Rectal smooth muscle tissue (tissue), 1 donor: ENCODE results near the gene ELAPOR1.
A peak's percentile ranks its signal among the peaks of the same experiment; 100 is the strongest.

ENCODE experiments used
- H3K27ac ChIP-seq: one replicate; pipeline ENCODE4 v1.7.0; 2013; ENCODE audit warnings: low read depth, low read length, inconsistent platforms
- H3K27me3 ChIP-seq: one replicate; pipeline ENCODE4 v1.7.0; 2013; ENCODE audit warnings: low read length; ENCODE audit not compliant: control insufficient read depth, insufficient read depth
- H3K36me3 ChIP-seq: one replicate; pipeline ENCODE4 v1.7.0; 2013; ENCODE audit warnings: low read length; ENCODE audit not compliant: control insufficient read depth, insufficient read depth
- H3K4me1 ChIP-seq: one replicate; pipeline ENCODE4 v1.7.0; 2013; ENCODE audit warnings: low read length; ENCODE audit not compliant: control insufficient read depth, insufficient read depth
- H3K4me3 ChIP-seq: one replicate; pipeline ENCODE4 v1.7.0; 2013; ENCODE audit warnings: low read length
- H3K9ac ChIP-seq: one replicate; pipeline ENCODE4 v1.7.0; 2013; ENCODE audit warnings: low read length

ELAPOR1 gene, protein sequence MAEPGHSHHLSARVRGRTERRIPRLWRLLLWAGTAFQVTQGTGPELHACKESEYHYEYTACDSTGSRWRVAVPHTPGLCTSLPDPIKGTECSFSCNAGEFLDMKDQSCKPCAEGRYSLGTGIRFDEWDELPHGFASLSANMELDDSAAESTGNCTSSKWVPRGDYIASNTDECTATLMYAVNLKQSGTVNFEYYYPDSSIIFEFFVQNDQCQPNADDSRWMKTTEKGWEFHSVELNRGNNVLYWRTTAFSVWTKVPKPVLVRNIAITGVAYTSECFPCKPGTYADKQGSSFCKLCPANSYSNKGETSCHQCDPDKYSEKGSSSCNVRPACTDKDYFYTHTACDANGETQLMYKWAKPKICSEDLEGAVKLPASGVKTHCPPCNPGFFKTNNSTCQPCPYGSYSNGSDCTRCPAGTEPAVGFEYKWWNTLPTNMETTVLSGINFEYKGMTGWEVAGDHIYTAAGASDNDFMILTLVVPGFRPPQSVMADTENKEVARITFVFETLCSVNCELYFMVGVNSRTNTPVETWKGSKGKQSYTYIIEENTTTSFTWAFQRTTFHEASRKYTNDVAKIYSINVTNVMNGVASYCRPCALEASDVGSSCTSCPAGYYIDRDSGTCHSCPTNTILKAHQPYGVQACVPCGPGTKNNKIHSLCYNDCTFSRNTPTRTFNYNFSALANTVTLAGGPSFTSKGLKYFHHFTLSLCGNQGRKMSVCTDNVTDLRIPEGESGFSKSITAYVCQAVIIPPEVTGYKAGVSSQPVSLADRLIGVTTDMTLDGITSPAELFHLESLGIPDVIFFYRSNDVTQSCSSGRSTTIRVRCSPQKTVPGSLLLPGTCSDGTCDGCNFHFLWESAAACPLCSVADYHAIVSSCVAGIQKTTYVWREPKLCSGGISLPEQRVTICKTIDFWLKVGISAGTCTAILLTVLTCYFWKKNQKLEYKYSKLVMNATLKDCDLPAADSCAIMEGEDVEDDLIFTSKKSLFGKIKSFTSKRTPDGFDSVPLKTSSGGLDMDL

DNA sequence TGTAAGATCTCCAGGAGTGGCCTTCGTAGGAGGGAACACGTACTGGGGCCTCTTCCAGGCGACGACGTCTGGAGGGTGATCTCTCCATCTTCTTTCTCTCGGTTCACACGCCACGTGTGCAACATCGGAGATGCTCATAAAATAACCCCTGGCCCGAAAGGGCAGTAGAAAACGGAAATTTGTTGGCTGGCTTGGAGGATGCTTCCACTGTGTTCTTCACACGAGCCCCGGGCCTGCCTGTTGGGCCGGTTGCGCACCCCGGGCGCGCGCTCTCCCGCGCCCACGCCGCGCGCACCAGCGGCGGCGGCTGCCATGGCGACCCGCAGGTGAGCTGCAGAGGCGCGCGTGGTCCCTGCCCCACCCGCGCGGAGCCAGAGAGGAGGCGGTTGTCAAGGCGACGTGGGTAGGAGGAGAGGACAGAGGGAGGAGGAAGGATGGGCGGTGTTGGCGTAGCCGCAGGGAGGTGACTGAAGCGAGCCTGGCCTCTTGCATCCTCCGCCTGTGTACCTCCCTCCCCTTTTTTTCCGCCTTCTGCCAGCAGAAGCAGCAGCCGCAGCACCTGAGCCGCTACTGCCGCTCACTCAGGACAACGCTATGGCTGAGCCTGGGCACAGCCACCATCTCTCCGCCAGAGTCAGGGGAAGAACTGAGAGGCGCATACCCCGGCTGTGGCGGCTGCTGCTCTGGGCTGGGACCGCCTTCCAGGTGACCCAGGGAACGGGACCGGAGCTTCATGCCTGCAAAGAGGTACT lies at the start of gene ELAPOR1:
Gene ELAPOR1 (plus strand): TSS at position 526 of the 752 bp plus-strand sequence. CDS start 69 bp downstream, at position 595.
- no peak within 1 kb of the TSS for H3K9ac ChIP-seq
- H3K36me3 ChIP-seq = no peaks in the 10 kb centered on the region
- peaks cover 7% of the 10 kb centered on the region for H3K27me3 ChIP-seq

DNA sequence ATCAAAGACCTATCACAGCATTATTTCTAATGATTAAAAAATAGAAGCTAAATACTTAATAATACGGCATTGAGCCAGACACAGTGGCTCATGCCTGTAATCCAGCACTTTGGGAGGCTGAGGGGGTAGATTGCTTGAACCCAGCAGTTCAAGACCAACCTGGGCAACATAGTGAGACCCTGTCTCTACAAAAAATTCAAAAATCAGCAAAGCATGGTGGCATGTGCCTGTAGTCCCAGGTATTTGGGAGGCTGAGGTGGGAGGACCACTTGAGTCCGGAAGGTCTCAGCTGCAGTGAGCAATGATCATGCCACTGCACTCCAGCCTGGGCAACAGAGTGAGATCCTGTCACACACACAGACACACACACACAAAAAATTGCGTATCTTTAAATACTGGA lies 48.8 kb upstream of the ELAPOR1 start:
- Histone ChIP-seq H3K36me3 (peaks cover 4% of the 10 kb centered on the region), H3K4me3 (no peak overlapping the region), H3K27me3 (no peaks in the 10 kb centered on the region), H3K4me1 (no peaks in the 10 kb centered on the region), H3K27ac (no peak overlapping the region), H3K9ac (no peak overlapping the region)

More for the DNA sequence above, at the start of gene ELAPOR1:
- Histone ChIP-seq H3K27ac (no peak within 1 kb of the TSS), H3K4me1 (peaks cover 12% of the 10 kb centered on the region), H3K4me3 (peak within 1 kb of the TSS; percentile 59)

DNA sequence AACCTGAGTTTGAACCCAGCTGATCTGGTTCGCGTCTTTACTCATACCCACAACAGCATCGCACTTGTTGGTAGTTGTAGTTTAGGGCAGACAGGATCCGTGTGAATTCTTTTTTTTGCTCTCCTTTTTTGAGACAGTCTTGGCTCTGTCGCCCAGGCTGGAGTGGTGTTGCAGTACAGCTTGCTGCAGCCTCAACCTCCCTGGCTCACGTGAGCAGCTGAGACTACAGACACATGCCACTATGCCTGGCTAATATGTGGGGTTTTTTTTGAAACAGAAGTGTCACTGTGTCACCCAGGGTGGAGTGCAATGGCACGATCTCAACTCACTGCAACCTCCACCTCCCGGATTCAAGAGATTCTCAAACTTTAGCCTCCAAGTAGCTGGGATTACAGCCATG lies 46.0 kb upstream of the ELAPOR1 start:
- H3K4me3 ChIP-seq = no peak overlapping the region
- no peak overlapping the region for H3K27ac ChIP-seq
- no peak overlapping the region for H3K9ac ChIP-seq
- peaks cover 4% of the 10 kb centered on the region for H3K36me3 ChIP-seq
- H3K4me1 ChIP-seq = no peaks in the 10 kb centered on the region
- no peaks in the 10 kb centered on the region for H3K27me3 ChIP-seq

DNA sequence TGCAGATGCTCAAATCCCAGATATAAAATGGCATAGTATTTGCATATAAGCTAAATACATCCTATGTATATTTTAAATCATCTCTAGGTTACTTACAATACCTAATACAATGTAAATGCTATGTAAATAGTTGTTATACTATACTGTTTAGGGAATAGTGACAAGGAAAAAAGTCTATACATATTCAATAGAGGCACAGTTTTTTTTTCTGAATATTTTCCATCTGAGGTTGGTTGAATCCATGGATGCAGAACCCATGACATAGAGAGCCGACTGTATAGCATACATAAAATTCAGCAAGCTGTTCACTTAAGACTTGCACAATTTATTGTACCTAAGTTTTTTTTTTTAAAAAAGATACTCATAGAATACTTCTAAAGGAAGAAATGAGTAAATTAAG lies 44.6 kb upstream of the ELAPOR1 start:
- Histone ChIP-seq H3K27ac (no peak overlapping the region), H3K36me3 (peaks cover 4% of the 10 kb centered on the region), H3K27me3 (no peaks in the 10 kb centered on the region), H3K4me1 (no peaks in the 10 kb centered on the region), H3K4me3 (no peak overlapping the region), H3K9ac (no peak overlapping the region)

DNA sequence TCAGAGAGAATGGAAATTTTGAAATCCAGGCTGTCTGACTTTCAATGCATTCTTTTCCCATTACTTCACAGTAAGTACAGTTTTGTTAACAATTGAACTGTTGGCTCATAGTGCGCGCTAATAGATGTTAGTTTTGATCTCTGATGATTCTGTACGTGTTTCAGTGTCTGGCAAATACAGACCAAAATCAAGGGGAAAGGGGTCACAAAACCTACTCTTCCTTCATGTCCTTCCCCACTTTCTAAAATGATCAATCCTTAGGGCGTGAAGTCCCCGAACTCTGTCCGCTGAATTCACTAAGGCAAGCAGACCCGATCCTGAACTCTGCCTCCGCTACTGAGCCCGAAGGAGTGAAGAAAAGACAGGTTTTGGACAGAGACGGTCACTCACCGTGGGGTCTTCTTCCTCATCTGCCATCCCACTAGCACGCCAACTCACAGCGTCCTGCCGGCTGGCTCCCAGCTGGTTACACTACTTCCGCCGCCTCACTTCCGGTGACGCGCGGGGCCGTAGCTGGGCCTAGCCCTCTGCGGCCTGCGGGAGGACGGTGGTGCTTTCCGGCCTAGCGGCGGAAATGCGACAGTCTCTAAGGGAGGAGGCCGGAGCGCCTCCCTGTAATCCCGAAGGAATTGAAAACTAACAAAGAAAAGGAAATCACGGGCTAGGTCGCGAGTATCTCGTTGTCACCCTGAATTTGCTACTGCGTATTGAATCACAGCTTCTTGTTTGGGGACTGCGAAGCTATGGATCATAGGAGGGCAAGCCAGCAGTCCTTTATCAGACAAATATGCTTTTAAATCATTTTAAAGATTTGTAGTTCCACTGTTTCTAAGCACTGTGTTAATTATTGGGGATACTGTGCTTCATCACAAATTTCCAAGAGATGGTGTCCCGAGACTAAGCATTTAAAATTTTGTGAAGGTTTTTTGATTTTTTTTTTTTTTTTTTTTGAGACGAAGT lies 38.1 kb upstream of the ELAPOR1 start, which contains the start of gene TAF13:
Gene TAF13 (minus strand): TSS at position 473 of the 960 bp plus-strand sequence. CDS start 56 bp downstream, at position 417.
- H3K27ac ChIP-seq = peak within 1 kb of the TSS; percentile 99
- H3K4me3 ChIP-seq = peak within 1 kb of the TSS; percentile 99
- H3K9ac ChIP-seq = peak within 1 kb of the TSS; percentile 98
- no peaks in the 10 kb centered on the region for H3K27me3 ChIP-seq
- no peaks in the 10 kb centered on the region for H3K36me3 ChIP-seq
- peaks cover 5% of the 10 kb centered on the region for H3K4me1 ChIP-seq

DNA sequence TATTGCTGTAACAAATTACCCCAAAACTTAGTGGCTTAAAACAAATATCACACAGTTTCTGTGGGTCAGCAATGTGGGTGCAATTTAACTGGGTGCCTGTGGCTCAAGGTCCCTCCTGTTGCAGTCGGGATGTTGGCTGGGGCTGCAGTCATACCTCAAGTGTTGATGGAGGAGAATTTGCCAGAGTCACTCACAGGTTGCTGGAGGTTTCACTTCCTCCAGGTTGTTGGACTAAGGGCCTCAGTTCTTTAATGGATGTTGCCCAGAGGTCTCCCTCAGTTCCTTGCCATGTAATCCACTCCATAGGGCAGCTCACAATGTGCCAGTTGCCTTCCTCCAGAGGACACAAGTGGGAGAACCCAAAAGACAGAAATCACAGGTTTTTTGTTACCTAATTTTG lies 35.6 kb upstream of the ELAPOR1 start:
- Histone ChIP-seq H3K4me3 (no peak overlapping the region), H3K9ac (no peak overlapping the region), H3K4me1 (peaks cover 5% of the 10 kb centered on the region), H3K27me3 (no peaks in the 10 kb centered on the region), H3K36me3 (no peaks in the 10 kb centered on the region), H3K27ac (no peak overlapping the region)

DNA sequence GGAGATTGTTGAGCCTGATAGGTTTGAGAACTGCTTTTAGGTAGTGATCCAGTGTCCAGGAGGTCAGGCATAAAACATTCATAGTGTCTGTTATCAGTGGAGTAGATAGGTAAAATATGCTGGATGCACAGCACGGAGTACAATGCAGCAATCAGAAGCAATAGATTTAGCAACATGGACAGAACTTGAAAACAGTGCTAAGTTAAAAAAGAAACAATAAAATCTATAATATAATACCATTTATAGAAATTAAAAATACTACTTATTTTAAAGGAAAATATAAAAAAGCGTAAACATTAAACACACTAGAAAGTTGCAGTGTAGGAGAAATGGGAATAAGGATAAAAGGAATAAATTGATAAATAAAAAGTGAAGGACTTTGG lies 34.7 kb upstream of the ELAPOR1 start:
- Histone ChIP-seq H3K4me3 (no peak overlapping the region), H3K27ac (no peak overlapping the region), H3K9ac (no peak overlapping the region), H3K4me1 (peaks cover 5% of the 10 kb centered on the region), H3K27me3 (no peaks in the 10 kb centered on the region), H3K36me3 (no peaks in the 10 kb centered on the region)

DNA sequence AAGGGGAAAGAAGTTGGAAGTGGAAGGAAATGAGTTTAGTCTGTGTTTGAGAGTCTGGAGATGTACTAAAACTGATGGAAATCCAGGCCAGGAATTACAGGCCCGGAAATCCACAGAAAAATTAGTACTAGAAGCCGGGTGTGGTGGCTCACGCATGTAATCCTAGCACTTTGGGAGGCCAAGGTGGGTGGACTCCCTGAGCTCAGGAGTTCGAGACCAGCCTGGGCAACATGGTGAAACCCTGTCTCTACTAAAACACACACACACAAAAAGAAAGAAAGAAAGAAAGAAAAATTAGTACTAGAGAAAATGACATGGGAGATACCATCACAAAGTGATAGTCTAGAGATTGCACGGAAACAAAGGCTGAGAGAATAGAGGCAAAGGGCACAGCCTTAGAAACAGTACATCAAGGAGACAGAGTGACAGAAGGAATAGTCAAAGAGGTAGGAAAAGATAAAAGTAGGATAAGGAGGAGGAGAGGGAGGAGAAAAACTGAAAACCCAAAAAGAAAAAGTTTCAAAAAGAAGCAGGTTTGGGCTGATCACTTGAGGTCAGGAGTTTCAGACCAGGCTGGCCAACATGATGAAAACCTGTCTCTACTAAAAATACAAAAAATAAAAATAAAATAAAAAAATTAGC lies 33.4 kb upstream of the ELAPOR1 start:
- H3K9ac ChIP-seq = no peak overlapping the region
- H3K4me1 ChIP-seq = no peaks in the 10 kb centered on the region
- no peaks in the 10 kb centered on the region for H3K27me3 ChIP-seq
- no peaks in the 10 kb centered on the region for H3K36me3 ChIP-seq
- no peak overlapping the region for H3K27ac ChIP-seq
- H3K4me3 ChIP-seq = no peak overlapping the region

DNA sequence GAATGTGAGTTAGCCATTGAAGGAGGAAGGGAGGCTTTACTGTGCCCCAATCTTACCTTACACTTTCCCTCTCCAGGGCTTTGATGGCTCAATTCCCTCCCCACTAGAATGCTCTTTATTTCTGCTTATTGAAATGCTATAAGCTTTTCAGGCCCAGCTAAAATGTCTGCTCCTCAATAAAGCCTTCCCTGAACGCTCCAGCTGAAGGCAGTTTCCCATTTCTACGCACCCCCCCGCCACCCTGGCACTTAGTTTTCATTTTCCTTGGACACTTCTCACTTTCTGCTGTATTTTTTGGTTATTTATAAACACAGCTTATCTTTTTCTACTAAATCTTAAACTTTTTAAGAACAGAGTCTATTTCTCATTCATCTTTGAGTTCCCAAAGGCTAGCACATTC lies 30.4 kb upstream of the ELAPOR1 start:
- Histone ChIP-seq H3K9ac (no peak overlapping the region), H3K4me1 (no peaks in the 10 kb centered on the region), H3K27me3 (no peaks in the 10 kb centered on the region), H3K4me3 (no peak overlapping the region), H3K36me3 (no peaks in the 10 kb centered on the region), H3K27ac (no peak overlapping the region)

DNA sequence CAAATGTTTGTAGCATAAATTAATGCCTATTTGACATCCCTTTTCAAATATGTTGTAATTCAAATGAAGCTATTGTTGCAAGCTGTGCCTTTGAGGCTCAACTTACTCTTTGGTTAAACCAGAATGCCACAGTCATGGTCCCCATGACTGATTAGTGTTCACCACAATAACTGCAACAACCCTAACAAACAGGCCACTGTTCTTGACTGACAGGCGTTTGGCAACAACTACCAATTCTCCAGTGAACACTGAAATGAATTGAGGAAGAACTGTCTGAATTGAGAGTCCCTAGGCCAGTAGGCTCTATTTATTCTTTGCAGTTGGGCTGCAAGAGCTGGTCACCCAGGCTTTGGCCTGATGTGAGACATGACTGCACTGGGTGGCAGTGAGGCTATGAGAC lies 30.0 kb upstream of the ELAPOR1 start:
- Histone ChIP-seq H3K36me3 (no peaks in the 10 kb centered on the region), H3K4me1 (no peaks in the 10 kb centered on the region), H3K27ac (no peak overlapping the region), H3K27me3 (no peaks in the 10 kb centered on the region), H3K4me3 (no peak overlapping the region), H3K9ac (no peak overlapping the region)
